ENCODE data around the gene ANKRD49. TPM values are rescaled to one million over a fixed set of nuclear protein-coding genes. Genes with fewer than 3 reads are reported as not detected.

ANKRD49 gene
- total and polyA plus RNA-seq, 2 of the 4 experiments (the other 2 are of a cell fraction), result 7.2 to 10.4 TPM

GRCh38 chr11:94537031-94537600 is 43.3 kb downstream of the ANKRD49 start:
- H2BK15ac ChIP-seq (ENCODE audit: low read depth, low read length), result no peak overlapping the region
- H4K20me1 ChIP-seq (ENCODE audit: insufficient read depth, low read length), result no peaks in the 10 kb centered on the region
- no peak overlapping the region for H3K23ac ChIP-seq (ENCODE audit: low read depth, low read length)
- H2AK5ac ChIP-seq (ENCODE audit: low read depth, low read length), result no peak overlapping the region
- intact Hi-C loops (cut with micrococcal nuclease) (no loop called here), in situ Hi-C loops (cut with MboI; ENCODE audit: low sequenced_read_pairs) (no loop called here), dilution Hi-C loops (cut with HindIII; ENCODE audit: low sequenced_read_pairs, unreplicated experiment) (no loop called here)
- BruUV-seq (replicated peaks), result no TSS peak
- H2AFZ ChIP-seq (replicated peaks; ENCODE audit: low read length, poor library complexity), result no peak overlapping the region
- no peak overlapping the region for H3K56ac ChIP-seq (ENCODE audit: extremely low read depth, insufficient read depth, low read length)
- peak overlapping the region; percentile 20; the same call in 1 of the 2 replicates for H3K27ac ChIP-seq (ENCODE audit: insufficient read depth, low read length)
- H3K14ac ChIP-seq (replicated peaks; ENCODE audit: low read depth, low read length), result no peak overlapping the region
- H2AK9ac ChIP-seq (replicated peaks; ENCODE audit: low read depth, low read length, poor library complexity), result no peak overlapping the region
- no peaks in the 10 kb centered on the region for H3K79me1 ChIP-seq (ENCODE audit: low read depth in 1 of 2, low read length in 2 of 2)
- TF ChIP-seq ELK1 (IDR thresholded peaks at IDR 0.05; ENCODE audit: borderline replicate concordance, low read depth, low read length) (no peak), MAFK (IDR thresholded peaks at IDR 0.05; ENCODE audit: low read depth, low read length) (no peak), POLR2A (IDR thresholded peaks at IDR 0.05; ENCODE audit: low read depth, low read length) (no peak), RAD21 (IDR thresholded peaks at IDR 0.05; ENCODE audit: low read length) (no peak), FOS (IDR thresholded peaks at IDR 0.05; ENCODE audit: low read depth, low read length) (no peak), CEBPB (IDR thresholded peaks at IDR 0.05; ENCODE audit: low read depth, low read length) (peak; percentile 95)
- H3K9me1 ChIP-seq (ENCODE audit: insufficient read depth, low read length), result 0 out of 2 replicates have a peak, but pooled peaks cover 3% of the 10 kb centered on the region
- H4K5ac ChIP-seq (ENCODE audit: low read depth, low read length), result no peak overlapping the region
- no peak overlapping the region for H2BK120ac ChIP-seq (ENCODE audit: low read depth, low read length)
- CTCF ChIA-PET, result no interaction called here
- 0 out of 4 replicates have a peak overlapping the region, but pooled peaks of 1 of the 2 experiments have one; percentile 2 for H4K8ac ChIP-seq (ENCODE audit: low read depth in 2 of 2, low read length in 2 of 2)
- H3K4me3 ChIP-seq (ENCODE audit: insufficient read depth, low read depth, low read length), result no peak overlapping the region
- ATAC-seq (ENCODE audit: low read depth) (peak; percentile 79), DNase-seq (peak; percentile 77)
- H3K27me3 ChIP-seq (ENCODE audit: control insufficient read depth, insufficient read depth, low read length), result peaks cover 5% of the 10 kb centered on the region; the same call in 1 of the 2 replicates
- H3K36me3 ChIP-seq (ENCODE audit: control insufficient read depth, insufficient read depth, low read length), result no peaks in the 10 kb centered on the region
- peaks cover 3% of the 10 kb centered on the region for H3K4me1 ChIP-seq (ENCODE audit: control insufficient read depth, insufficient read depth, low read length)
- H3K9me3 ChIP-seq (ENCODE audit: control insufficient read depth, insufficient read depth, low read length), result no peaks in the 10 kb centered on the region
- POLR2A ChIA-PET (ENCODE audit: unreplicated experiment), result no interaction called here
- no peak overlapping the region for H2BK5ac ChIP-seq (ENCODE audit: low read depth, low read length, poor library complexity, severe bottlenecking)
- no peak overlapping the region for H3K4ac ChIP-seq (ENCODE audit: low read depth, low read length)
- WGBS, 2 experiments (ENCODE audit: extremely low coverage in 2 of 2, insufficient read length in 1 of 2), result no CpG with 5 or more reads among the region's 3 CpGs
- peak overlapping the region; percentile 75 for H3K4me2 ChIP-seq (ENCODE audit: low read depth, low read length)
- H4K91ac ChIP-seq (ENCODE audit: insufficient read depth, low read depth, low read length), result no peak overlapping the region
- H3K9ac ChIP-seq (ENCODE audit: low read depth, low read length), result no peak overlapping the region
- H2BK20ac ChIP-seq (ENCODE audit: low read depth, low read length), result no peak overlapping the region
- peak overlapping the region; percentile 28; the same call in 1 of the 2 replicates for H3K18ac ChIP-seq (ENCODE audit: low read depth, low read length)

Data from IMR-90 (cell line).